Measurements from ENCODE around the gene PLB1. TPM values are rescaled to one million over a fixed set of nuclear protein-coding genes. Genes with fewer than 3 reads are reported as not detected.

PLB1 gene
- total RNA-seq, 1 donor from 2014 or later, result not detected

GRCh38 chr2:28558158-28558820 is 62.4 kb downstream of the PLB1 start:
- TF ChIP-seq CTCF (IDR thresholded peaks at IDR 0.05; ENCODE audit: partially characterized antibody, unreplicated experiment), result no peak
- H3K36me3 Mint-ChIP-seq (ENCODE audit: unreplicated experiment), result no peaks in the 10 kb centered on the region
- H3K27ac Mint-ChIP-seq (ENCODE audit: unreplicated experiment), result no peak overlapping the region
- H3K9me3 Mint-ChIP-seq (ENCODE audit: unreplicated experiment), result no peaks in the 10 kb centered on the region
- no peak overlapping the region for H3K4me3 Mint-ChIP-seq (ENCODE audit: unreplicated experiment)
- DNase-seq, result no peak
- H3K4me1 Mint-ChIP-seq (ENCODE audit: low read depth, unreplicated experiment), result peaks cover 6% of the 10 kb centered on the region
- H3K27me3 Mint-ChIP-seq (ENCODE audit: unreplicated experiment), result peaks cover 2% of the 10 kb centered on the region

- no peak overlapping the region for H3K4me3 Mint-ChIP-seq (ENCODE audit: unreplicated experiment)
- H3K4me1 Mint-ChIP-seq (ENCODE audit: low read depth, unreplicated experiment), result peaks cover 2% of the 10 kb centered on the region
- DNase-seq, result no peak
- H3K27me3 Mint-ChIP-seq (ENCODE audit: unreplicated experiment), result peaks cover 2% of the 10 kb centered on the region
- H3K36me3 Mint-ChIP-seq (ENCODE audit: unreplicated experiment), result no peaks in the 10 kb centered on the region
- TF ChIP-seq CTCF (IDR thresholded peaks at IDR 0.05; ENCODE audit: partially characterized antibody, unreplicated experiment), result no peak
- H3K9me3 Mint-ChIP-seq (ENCODE audit: unreplicated experiment), result no peaks in the 10 kb centered on the region
- no peak overlapping the region for H3K27ac Mint-ChIP-seq (ENCODE audit: unreplicated experiment)
Measured at GRCh38 chr2:28558918-28559317, 63.1 kb downstream of the PLB1 start.

- H3K4me1 Mint-ChIP-seq (ENCODE audit: low read depth, unreplicated experiment), result no peaks in the 10 kb centered on the region
- no peak for TF ChIP-seq CTCF (IDR thresholded peaks at IDR 0.05; ENCODE audit: partially characterized antibody, unreplicated experiment)
- no peak for DNase-seq
- no peak overlapping the region for H3K27ac Mint-ChIP-seq (ENCODE audit: unreplicated experiment)
- H3K27me3 Mint-ChIP-seq (ENCODE audit: unreplicated experiment), result peaks cover 3% of the 10 kb centered on the region
- peaks cover 3% of the 10 kb centered on the region for H3K9me3 Mint-ChIP-seq (ENCODE audit: unreplicated experiment)
- no peaks in the 10 kb centered on the region for H3K36me3 Mint-ChIP-seq (ENCODE audit: unreplicated experiment)
- H3K4me3 Mint-ChIP-seq (ENCODE audit: unreplicated experiment), result no peak overlapping the region
Measured at GRCh38 chr2:28563869-28564268, 68.0 kb downstream of the PLB1 start.

GRCh38 chr2:28564346-28564745 is 68.5 kb downstream of the PLB1 start:
- no peak for TF ChIP-seq CTCF (IDR thresholded peaks at IDR 0.05; ENCODE audit: partially characterized antibody, unreplicated experiment)
- Mint-ChIP-seq H3K36me3 (ENCODE audit: unreplicated experiment) (no peaks in the 10 kb centered on the region), H3K4me1 (ENCODE audit: low read depth, unreplicated experiment) (no peaks in the 10 kb centered on the region), H3K27ac (ENCODE audit: unreplicated experiment) (no peak overlapping the region), H3K9me3 (ENCODE audit: unreplicated experiment) (peaks cover 3% of the 10 kb centered on the region), H3K27me3 (ENCODE audit: unreplicated experiment) (peaks cover 3% of the 10 kb centered on the region), H3K4me3 (ENCODE audit: unreplicated experiment) (no peak overlapping the region)
- DNase-seq, result no peak

- Mint-ChIP-seq H3K4me1 (ENCODE audit: low read depth, unreplicated experiment) (no peaks in the 10 kb centered on the region), H3K27me3 (ENCODE audit: unreplicated experiment) (peaks cover 3% of the 10 kb centered on the region), H3K9me3 (ENCODE audit: unreplicated experiment) (peaks cover 3% of the 10 kb centered on the region), H3K27ac (ENCODE audit: unreplicated experiment) (no peak overlapping the region), H3K4me3 (ENCODE audit: unreplicated experiment) (no peak overlapping the region), H3K36me3 (ENCODE audit: unreplicated experiment) (no peaks in the 10 kb centered on the region)
- DNase-seq, result no peak
- no peak for TF ChIP-seq CTCF (IDR thresholded peaks at IDR 0.05; ENCODE audit: partially characterized antibody, unreplicated experiment)
Measured at GRCh38 chr2:28565033-28565432, 69.2 kb downstream of the PLB1 start.

Data from glutamatergic neuron (in vitro differentiated cells).